HL-60 (cell line): ENCODE measurements around the gene ALDH9A1.
"Not testable (repeated sequence)": the region's sequence is repeated elsewhere in the genome, so short reads cannot be mapped to it uniquely, and the experiment has no call there.

Experiments used
- DNase-seq, 2 experiments: peaks; one replicate each; pipeline ENCODE4 v3.0.0-alpha.2; 2010 to 2020; ENCODE audit warnings: low read depth in 1 of 2, low spot score in 1 of 2
- H3K27ac ChIP-seq: fragments of 250-450 bp; sonication (Bioruptor Pico); replicated peaks from 2 replicates; pipeline ENCODE4 v1.5.1; 2020; ENCODE audit warnings: mild to moderate bottlenecking, moderate library complexity
- H3K27me3 ChIP-seq: fragments of 250-450 bp; sonication (Bioruptor Pico); 2 replicates; pipeline ENCODE4 v1.5.1; 2021; ENCODE audit warnings: mild to moderate bottlenecking, moderate library complexity; ENCODE audit not compliant: insufficient read depth, poor library complexity, severe bottlenecking
- H3K4me3 ChIP-seq: replicated peaks from 2 replicates; pipeline ENCODE4 v1.5.1; 2011; ENCODE audit warnings: mild to moderate bottlenecking, control low read depth, low read length; ENCODE audit not compliant: insufficient read depth
- CTCF ChIP-seq: IDR thresholded peaks from one replicate; pipeline ENCODE4 v1.5.1; 2011; ENCODE audit warnings: low read length, control low read depth, inconsistent platforms; ENCODE audit not compliant: insufficient read depth
- GABPA ChIP-seq: IDR thresholded peaks from 2 replicates; pipeline ENCODE4 v1.6.1; 2012; ENCODE audit warnings: low read depth
- POLR2AphosphoS5 ChIP-seq: IDR thresholded peaks from 2 replicates; pipeline ENCODE4 v1.6.1; 2012; ENCODE audit warnings: low read depth
- REST ChIP-seq: IDR thresholded peaks from 2 replicates; pipeline ENCODE4 v1.6.1; 2012; ENCODE audit warnings: low read depth; ENCODE audit not compliant: insufficient replicate concordance
- SPI1 ChIP-seq: IDR thresholded peaks from 2 replicates; pipeline ENCODE4 v1.6.1; 2012; ENCODE audit warnings: low read depth, mild to moderate bottlenecking, borderline replicate concordance

ALDH9A1 gene

GRCh38 chr1:165717918-165718515 is 19.7 kb upstream of the ALDH9A1 start:
- DNase-seq: peak in 1 of 2 experiments; percentile 60
- no peak overlapping the region for H3K4me3 ChIP-seq
- H3K27me3 ChIP-seq: no peaks in the 10 kb centered on the region
- peak; percentile 48 for TF ChIP-seq CTCF
- no peak for TF ChIP-seq SPI1
- no peak for TF ChIP-seq GABPA
- TF ChIP-seq POLR2AphosphoS5: no peak
- no peak overlapping the region for H3K27ac ChIP-seq

GRCh38 chr1:165716265-165717051 is 18.1 kb upstream of the ALDH9A1 start:
- DNase-seq, H3K27ac ChIP-seq, H3K27me3 ChIP-seq, H3K4me3 ChIP-seq: not testable (repeated sequence)

DNA sequence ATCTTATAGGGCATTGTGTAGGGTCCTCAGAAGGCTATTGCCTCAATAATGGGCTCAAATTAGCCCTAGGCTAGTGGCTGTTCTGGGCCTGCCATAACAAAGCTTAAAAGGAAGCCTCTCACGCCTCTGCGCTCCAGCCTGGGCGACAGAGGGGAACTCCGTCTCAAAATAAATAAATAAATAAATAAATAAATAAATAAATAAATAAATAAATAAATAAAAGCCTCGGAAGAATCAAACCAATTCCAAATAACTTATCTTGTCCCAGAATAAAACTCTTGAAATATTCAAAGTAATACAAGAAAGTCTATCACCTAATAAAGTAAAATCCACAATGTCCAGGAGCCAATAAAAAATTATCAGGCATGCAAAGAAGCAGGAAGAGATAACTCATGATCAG is 14.4 kb upstream of the ALDH9A1 start:
- no peak for TF ChIP-seq CTCF
- TF ChIP-seq GABPA: no peak
- TF ChIP-seq SPI1: no peak
- no peak for TF ChIP-seq POLR2AphosphoS5
- no peak overlapping the region for H3K27ac ChIP-seq
- no peak for DNase-seq
- no peak overlapping the region for H3K4me3 ChIP-seq
- H3K27me3 ChIP-seq: peaks cover 3% of the 10 kb centered on the region

DNA sequence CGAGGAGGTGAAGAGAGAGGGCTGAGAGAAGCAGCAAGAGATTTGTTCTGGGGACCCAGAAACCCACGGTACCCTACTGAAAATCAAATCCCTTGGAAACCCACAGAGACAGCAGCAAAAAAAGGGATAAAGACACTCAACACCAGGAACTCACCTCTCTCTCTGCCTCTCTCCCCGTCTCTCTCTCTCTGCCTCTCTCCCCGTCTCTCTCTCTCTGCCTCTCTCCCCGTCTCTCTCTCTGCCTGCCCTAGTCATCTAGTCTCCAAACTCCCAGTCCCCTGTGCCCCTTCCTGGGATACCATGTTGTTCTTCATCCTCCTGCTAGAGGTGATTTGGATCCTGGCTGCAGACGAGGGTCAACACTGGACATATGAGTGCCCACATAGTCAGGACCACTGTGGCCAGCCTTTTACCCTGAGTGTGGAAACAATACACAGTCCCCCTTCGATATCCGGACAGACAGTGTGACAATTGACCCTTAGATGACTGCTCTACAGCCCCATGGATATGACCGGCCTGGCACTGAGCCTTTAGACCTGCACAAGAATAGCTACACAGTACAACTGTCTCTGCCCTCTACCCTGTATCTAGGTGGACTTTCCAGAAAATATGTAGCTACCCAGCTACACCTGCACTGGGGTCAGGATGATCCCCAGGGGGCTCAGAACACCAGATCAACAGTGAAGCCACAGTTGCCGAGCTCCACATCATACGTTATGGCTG is 9.8 kb upstream of the ALDH9A1 start:
- Histone ChIP-seq H3K4me3 (no peak overlapping the region), H3K27ac (no peak overlapping the region), H3K27me3 (peaks cover 3% of the 10 kb centered on the region)
- no peak for TF ChIP-seq CTCF
- TF ChIP-seq SPI1: no peak
- no peak for DNase-seq

DNA sequence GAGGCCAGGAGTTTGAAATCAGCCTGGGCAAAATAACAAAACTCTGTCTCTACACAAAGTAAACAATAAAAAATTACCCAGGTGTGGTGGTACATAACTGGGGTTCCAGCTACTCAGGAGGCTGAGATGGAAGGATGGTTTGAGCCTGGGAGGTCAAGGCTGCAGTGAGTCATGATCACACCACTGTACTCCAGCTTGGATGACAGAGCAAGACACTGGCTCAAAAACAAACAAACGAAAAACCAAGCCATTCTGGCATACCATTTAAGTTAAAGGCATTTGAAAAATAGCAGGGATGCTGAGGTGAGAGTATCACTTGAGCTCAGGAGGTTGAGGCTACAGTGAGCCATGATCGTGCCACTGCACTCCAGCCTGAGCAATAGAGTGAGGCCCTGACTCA is 5.3 kb upstream of the ALDH9A1 start:
- no peak for TF ChIP-seq SPI1
- no peak for TF ChIP-seq GABPA
- Histone ChIP-seq H3K27me3 (no peaks in the 10 kb centered on the region), H3K4me3 (no peak overlapping the region), H3K27ac (no peak overlapping the region)
- DNase-seq: no peak

- H3K27me3 ChIP-seq, H3K4me3 ChIP-seq, H3K27ac ChIP-seq, DNase-seq: not testable (repeated sequence)
These were observed 3.6 kb upstream of the ALDH9A1 start for GRCh38 chr1:165701922-165702321.

GRCh38 chr1:165699577-165699976 is 1.2 kb upstream of the ALDH9A1 start:
- TF ChIP-seq SPI1 (no peak), POLR2AphosphoS5 (no peak), GABPA (no peak), REST (no peak), CTCF (no peak)

More at GRCh38 chr1:165699577-165699976, 1.2 kb upstream of the ALDH9A1 start:
- Histone ChIP-seq H3K27me3 (no peaks in the 10 kb centered on the region), H3K27ac (no peak overlapping the region), H3K4me3 (no peak overlapping the region)
- DNase-seq: no peak
